HG03442 (cell line): ENCODE data around the gene FAM184B.

Experiments used
- ATAC-seq: cut with Tn5 transposase; IDR thresholded peaks from one replicate; pipeline ENCODE4 v1.9.1; 2021; ENCODE audit warnings: mild to moderate bottlenecking, moderate library complexity; ENCODE audit not compliant: unreplicated experiment

FAM184B gene

GRCh38 chr4:17781300-17782287, at the start of gene FAM184B:
Gene FAM184B, minus strand, starts transcription at chr4:17781621. Its CDS starts 322 bp downstream, at chr4:17781299.
- ATAC-seq = no peak

DNA sequence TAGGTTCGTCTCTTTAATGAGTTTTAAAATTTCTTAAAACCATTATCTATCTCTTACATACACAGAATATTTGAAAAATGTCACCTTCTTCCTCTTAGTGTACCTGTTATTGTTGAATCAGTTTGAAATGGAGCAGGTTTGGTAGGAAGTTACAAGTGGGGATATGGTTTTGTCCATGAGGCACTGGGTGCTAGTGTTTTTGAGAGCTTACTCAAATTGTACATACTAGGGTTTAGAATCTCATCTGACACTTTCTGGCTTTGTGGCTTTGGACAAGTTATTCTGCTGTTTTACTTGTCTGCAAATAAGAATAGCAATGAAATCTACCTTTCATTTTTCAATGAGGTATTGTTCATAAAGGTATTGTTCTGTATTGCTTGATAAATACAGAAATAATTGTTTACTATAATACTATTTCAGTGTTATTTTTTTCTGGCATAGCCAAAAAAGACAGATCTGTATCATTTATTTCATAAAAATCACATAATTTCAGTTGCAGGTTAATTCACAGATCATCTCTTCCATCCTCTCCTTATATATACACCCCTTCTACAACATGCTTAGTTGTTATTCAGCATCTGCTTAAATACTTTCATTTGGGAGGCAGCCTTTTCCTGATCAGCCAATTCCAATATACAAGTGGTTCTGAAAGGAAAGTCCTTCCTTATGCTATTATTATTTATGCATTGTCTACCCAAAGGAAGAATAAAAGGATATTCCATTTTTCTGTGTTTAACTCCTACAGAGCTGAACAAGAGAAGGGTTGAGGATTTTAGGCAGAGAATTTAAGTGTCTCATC, 42.6 kb upstream of the FAM184B start:
- ATAC-seq = no peak

DNA sequence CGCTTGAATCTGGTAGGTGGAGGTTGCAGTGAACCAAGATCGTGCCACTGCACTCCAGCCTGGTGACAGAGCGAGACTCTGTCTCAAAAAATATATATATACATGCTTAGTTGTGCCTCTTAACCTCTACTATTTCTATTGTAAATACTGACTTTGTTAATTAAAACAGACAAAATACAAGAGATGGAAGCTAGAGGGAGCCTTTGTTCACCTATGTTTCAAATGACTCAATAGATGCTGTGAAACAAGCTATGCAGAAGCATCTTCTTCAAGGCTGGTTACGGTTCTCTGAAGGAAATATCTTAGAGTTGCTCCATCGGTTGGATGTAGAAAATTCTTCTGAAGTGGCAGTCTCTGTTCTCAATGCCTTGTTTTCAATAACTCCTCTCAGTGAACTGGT, 35.6 kb upstream of the FAM184B start:
- ATAC-seq = peak; percentile 86

- ATAC-seq = no peak
These were observed 34.7 kb upstream of the FAM184B start for GRCh38 chr4:17816142-17816541.

- ATAC-seq = no peak
These were observed 32.7 kb upstream of the FAM184B start for GRCh38 chr4:17814140-17814539.

- ATAC-seq = no peak
These were observed 31.4 kb upstream of the FAM184B start for GRCh38 chr4:17812801-17813200.

- no peak for ATAC-seq
These were observed 30.7 kb upstream of the FAM184B start for GRCh38 chr4:17812125-17812524.

- peak; percentile 23 for ATAC-seq
These were observed 29.7 kb upstream of the FAM184B start for GRCh38 chr4:17811078-17811603.

- peak; percentile 89 for ATAC-seq
These were observed 29.0 kb upstream of the FAM184B start, which contains the start of the genes DCAF16 and NCAPG for GRCh38 chr4:17810260-17811077. Gene DCAF16, minus strand, starts transcription at chr4:17810757. Its CDS starts 6,616 bp downstream, at chr4:17804141. Gene NCAPG, plus strand, starts transcription at chr4:17810979. Its CDS starts 99 bp downstream, at chr4:17811078.

DNA sequence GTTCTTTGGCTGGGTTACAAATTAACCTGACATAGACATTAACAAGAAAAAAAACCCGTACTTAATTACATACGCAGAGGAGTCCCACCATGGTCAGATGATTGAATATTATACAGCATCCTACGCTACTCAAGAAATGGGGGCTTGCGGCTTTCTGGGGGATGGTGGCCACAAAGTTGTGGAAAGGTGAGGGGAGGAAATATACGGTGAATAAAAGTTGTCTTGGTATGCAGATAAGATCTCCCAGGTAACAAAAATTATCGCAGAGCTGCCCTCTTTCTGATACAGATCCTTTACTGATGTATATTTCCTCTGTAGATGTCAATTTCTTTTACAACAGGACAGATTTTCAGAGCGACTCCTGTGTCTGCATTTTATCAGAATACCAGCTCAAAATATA, 28.2 kb upstream of the FAM184B start:
- no peak for ATAC-seq

- ATAC-seq = no peak
These were observed 26.0 kb upstream of the FAM184B start for GRCh38 chr4:17807446-17807845.

- no peak for ATAC-seq
These were observed 24.2 kb upstream of the FAM184B start for GRCh38 chr4:17805580-17806155.

DNA sequence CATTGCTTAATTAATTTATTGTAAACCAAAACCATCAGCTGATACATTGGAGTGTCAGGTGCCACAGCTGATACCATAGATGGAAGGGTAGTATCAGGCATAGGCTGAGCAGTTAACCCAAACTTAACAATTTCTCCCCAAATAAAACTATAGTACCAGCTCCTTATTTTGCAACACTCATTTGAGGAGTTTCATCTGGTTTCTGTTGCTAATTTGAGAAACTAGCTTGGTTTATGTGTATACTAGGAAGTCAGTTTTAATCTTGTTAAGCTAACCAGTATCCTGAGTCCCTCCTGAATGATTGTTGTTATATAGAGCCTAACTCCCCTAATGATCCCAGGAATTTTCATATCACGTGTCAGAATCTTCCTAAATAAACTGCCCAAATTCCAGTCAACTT, 16.4 kb upstream of the FAM184B start:
- ATAC-seq = peak; percentile 52

- ATAC-seq = no peak
These were observed 13.3 kb upstream of the FAM184B start for GRCh38 chr4:17794730-17795129.

DNA sequence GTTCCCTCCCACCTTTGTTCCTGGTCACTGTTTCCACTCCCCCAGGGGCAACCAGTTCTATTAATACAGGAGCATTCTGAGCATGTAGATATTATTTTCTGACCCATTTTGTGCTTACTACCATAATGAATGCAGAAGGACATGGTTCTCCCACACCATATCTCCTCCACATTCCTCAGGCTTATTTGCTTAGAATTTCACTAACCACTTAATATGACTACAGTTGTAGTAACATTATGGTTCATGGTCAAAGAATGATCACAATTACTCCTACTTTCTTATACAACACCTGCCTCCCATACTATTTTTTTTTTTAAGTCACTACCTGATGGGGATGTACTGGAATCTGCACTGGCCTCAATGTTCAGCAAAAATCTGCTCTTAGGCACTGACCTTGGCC, 7.5 kb upstream of the FAM184B start:
- no peak for ATAC-seq

DNA sequence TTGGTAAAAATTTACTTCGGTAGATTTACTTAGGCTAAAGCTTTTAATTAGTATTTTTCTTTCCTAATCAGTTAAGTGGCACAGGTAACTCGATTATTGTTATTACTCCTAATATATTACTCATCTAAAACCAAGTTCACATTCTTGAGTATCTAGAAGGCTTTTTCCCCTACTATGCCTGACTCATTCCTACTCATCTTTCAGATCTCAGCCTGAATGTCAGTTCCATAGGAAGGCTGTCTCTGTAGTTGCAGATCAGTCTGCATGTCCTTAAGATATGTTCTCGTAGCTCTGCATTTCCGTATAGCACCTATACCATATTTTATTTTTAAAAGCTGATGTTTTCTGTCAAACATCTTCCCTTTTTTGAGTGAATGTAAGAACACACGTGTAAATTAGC, 5.9 kb upstream of the FAM184B start:
- ATAC-seq = no peak

DNA sequence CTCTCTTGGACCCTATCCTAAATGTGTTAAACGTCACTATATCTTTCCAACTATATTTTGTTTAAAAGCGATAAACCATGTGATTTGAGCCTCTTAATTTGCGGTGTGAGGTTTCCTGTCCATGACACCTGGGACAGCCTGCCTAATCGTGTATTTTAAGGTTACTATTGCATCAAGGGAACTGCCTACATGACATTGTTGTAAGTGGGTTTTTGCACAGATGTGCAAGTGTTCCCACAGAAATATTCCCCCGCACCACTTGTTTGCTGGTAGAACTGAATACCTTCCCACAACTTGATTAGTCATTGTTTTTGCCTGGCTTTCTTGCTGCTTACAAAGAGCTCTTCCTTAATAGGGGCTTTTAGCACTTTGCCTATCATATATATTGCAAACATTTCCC, 5.1 kb upstream of the FAM184B start:
- no peak for ATAC-seq

DNA sequence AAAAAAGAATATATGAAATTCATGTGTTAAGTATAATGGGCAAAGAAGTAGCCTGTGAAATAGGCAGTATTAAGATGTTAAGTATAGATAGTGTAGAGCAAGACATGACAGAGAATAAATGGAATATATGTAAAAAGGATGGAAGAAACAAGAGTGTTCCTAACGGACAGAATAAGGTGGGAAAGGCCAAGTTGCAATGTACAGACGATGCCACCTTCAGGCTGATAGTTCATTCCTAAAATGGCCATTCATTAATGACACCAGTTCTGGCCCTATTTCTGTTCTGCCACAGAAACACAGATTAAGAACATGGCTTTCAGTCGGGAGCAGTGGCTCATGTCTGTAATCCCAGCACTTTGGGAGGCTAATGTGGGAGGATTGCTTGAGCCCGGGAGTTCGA, 4.4 kb upstream of the FAM184B start:
- no peak for ATAC-seq

- ATAC-seq = no peak
These were observed 721 bp downstream of the FAM184B start for GRCh38 chr4:17780501-17781299.
